ENCODE results near the gene HNRNPR.

HNRNPR gene

DNA sequence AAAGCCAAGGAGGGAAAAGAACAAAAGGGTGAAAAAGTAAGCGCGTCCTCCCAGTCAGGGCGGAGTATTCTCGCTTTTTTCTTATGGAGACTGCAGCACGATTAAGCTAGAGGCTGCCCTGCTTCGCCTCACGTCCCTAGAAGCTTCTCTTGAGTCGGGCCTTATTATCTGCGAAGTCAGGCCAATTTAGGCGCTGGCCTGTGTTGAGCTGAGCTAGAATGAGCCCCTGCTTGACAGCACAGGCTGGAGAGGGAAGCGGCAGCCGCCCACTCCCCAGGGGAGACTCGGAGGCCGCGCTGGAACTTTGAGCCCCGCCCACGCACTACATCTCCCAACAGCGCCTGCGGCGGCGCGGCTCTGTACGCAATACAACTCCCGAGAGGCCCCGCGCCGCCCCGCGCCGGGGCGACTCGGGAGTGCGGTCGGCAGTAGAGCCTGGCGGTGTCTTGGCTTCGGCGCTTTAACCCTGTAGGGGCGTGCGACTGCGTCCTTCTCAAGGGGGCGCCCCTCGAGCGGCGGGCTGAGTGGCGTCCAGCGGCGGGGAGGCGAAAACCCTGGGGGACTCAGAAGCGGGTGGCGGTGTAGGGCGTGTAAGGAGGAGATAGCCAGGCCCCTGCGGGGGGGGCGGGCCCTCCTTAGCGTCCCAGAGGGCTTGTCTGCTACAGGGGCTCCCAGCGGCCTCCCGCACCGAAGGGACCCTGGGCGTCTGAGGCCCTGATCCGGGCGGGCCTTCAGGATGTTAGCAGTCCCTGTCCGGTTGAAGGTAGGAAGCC, 24.7 kb upstream of the HNRNPR start:
- peak; percentile 79 for DNase-seq

DNA sequence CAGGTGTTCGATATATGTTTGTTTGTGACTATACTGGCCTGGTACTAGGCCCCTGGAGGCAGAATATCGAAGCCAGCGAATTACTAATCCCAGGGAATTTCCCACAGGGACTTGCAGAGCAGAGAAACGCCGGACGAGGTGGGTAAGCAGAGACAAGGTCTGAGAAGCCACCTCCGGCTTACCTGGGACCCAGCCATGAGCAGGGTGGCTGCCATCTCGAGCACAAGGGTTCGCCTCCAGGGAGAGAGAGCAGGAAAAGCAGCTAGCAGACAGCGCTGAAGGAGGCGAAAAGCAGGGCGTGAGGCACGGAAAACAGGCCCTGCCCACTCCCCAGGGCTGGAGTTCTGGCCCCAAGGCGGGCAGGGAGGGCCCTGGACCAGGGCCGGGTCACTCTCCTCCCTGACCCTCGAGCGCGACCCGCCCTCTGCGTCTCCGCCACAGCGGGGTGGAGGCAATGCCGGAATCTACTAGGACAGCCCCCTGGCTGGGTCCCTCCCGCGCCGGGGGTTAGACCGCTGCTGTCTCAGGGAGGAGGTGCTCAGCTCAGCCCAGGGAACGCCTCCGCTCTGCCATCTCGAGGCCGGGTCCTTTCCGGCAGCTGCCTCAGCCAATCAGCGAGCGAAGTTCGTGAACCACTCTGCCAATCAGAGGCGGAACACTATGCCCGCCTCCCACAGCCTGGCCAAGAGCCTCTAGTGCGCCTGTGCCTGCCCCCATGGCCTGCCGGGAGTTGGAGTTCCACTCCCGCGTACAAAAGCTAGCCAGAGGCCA, 23.9 kb upstream of the HNRNPR start:
- DNase-seq: peak; percentile 93

DNA sequence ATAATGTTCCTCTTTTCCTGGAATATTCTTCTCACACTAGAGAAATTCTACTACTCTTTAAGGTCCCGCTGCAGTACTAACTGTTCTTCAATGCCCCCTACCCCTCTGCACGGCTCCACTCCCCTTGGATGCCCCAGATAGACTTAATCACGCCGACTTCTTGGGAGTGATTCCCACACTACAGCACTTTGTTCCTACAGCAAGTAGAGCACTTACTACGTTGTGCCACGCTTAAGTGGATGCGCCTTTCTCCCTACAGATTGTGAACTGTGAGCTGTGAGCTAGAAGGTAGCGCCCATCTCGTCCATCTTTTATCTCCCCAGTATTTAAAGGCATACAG, 23.3 kb upstream of the HNRNPR start:
- no peak for DNase-seq

DNA sequence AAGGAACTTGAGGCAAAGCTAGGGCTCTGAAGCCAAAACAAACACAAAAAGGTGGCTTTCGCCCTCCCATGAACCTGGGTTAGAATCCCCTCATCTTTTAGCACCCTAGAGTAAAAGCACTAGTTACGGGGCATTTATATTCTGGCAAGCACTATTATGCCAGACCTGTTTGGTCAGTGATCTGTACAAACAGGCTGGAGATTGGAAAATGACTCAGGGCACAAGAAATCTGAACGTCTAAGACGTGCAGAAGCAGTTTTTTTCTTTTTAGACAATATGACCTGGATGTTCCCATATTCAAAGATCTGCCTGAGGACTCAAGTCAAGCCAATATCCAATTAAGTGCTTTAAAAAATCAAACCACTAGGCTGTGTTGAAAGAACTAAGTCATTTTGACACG, 22.5 kb upstream of the HNRNPR start:
- no peak for DNase-seq

DNA sequence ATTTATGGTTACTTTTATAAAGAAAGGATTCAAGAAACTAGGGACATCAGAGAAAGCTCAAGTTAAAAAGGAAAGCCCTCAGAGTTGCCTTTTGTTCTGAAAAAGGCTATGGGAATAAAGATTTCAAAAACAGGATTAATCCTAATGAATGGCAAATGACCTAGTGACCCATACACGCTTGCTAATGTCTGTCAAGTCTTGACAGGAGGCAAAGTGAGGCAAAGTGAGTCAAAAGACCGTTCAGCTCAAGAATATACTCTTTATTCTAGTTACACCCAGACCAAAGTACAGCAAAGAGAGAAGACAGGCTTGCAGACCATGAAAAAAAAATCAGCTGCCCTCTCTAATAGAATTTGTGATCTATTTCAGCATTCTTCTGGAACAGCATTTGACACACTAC, 22.1 kb upstream of the HNRNPR start:
- no peak for DNase-seq

DNA sequence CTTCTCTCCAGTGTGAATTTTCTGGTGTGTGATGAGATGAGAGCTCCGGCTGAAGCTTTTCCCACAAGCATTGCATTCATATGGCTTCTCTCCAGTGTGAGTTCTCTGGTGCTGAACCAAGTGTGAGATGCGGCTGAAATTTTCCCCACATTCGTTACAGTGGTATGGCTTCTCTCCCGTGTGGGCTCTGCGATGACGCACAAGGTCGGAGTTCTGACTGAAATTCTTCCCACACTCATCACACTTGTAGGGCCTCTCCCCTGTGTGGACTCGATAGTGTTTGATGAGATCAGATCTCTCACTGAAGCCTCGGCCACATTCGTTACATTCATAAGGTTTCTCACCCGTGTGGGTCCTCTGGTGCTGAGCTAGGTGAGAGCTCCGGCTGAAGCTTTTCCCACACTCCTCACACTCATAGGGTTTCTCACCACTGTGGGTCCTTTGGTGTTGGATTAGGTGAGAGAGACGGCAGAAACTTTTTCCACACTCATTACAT, 18.2 kb upstream of the HNRNPR start:
- no peak for DNase-seq

DNA sequence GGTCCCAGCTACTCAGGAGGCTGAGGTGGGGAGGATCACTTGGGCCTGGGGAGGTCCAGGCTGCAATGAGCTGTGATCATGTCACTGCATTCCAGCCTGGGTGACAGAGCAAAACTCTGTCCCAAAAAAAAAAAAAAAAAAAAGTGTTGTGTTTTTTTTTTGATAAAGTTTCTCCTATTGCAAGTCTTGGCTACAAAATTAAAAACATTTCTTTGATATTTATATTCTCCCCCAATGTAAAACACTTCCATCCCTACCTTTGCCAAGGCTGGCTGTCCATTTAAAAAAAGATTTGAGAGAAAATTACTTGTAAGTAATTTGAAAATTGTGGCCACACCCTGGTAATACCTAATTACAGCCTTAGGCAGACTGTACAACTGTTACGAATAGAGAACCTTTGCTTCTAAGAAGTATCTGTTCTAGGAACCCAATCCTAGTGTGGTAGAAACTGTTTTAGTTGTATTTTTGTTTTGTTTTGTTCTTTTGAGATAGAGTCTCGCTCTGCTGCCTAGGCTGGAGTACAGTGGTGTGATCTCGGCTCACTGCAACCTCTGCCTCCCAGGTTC, 14.3 kb upstream of the HNRNPR start:
- DNase-seq: no peak

DNA sequence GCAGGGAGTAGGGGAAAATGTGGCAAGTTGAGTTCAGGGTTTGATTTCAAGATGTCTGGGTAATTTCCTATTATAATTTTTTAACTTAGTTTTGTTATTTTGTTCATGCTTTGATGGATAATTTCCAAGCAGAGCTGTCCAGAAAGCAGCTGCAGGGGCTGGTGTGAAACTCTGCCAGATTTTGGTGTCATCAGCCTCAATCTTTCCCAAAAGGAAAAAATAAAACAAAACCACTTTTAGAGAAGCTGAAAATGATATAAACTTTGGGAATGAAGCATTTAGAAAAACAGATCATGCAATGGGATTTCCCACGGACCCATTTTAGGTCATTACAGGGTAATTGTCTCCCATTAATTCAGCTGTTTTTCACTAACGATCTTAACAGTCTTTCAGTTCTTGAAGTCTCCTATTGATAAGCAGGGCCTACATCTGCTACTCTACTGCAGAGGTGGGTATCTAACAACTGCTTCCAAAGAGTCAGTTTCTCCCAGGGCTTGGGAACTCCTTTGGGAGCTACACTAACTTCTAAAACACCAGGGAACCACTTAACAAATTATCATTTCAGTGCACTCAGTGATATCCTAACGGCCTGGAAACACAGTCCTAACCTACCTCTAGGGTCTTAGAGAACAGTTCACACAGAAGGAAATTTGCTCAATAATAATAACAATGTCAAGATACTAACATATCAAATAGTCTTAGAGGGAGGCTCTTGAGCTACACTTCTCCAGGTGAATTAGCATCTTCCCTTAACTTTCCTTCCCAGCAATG, 13.2 kb upstream of the HNRNPR start:
- no peak for DNase-seq

DNA sequence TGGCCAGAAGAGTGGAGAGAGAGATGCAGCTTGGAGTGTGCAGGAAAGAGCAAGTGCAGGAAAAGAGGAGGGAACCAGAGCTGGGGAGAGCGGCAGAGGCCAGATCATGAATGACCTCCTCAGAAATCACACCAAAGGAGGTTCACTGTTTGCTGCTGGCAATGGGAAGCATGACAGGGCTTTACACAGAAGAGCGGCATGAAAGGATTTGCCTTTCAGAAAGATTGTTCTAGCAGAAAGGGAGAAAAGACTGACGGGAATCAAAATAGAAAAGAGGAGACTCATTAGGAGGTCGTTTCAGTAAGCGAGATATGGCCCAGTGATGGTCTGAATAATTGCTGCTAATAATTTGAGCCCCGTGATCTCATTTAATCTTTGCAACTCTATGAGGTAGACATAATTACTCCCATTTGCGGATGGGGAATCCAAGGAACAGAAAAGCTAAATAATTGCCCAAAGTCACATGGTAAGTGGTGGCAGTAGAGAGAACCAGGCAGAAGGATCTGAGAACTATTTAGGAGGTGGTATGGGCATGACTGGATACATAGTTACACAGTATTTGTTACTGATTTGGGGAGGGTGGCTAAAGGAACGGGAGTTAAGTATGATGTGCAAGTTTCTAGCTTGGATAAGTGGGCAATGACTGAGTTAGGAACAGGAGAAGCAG, 12.5 kb upstream of the HNRNPR start:
- no peak for DNase-seq

DNA sequence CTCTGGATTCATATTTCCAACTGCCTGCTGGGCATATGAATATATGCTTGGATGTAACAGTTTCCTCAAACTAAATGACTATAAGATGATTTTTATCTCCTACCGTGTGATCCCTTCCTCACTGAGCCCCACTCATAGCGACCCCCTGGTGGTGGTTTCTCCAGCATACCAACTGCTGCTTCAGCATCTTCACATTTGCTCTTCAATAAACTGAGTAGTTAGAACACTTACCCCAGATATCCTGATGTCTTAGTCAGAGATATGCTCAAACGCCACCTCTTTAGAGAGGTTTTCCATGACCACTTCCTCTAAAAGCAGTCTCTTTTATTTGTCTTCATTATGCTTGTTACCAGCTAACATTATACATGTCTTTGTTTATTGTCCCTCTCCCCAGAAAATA, 10.2 kb upstream of the HNRNPR start:
- DNase-seq: no peak

DNA sequence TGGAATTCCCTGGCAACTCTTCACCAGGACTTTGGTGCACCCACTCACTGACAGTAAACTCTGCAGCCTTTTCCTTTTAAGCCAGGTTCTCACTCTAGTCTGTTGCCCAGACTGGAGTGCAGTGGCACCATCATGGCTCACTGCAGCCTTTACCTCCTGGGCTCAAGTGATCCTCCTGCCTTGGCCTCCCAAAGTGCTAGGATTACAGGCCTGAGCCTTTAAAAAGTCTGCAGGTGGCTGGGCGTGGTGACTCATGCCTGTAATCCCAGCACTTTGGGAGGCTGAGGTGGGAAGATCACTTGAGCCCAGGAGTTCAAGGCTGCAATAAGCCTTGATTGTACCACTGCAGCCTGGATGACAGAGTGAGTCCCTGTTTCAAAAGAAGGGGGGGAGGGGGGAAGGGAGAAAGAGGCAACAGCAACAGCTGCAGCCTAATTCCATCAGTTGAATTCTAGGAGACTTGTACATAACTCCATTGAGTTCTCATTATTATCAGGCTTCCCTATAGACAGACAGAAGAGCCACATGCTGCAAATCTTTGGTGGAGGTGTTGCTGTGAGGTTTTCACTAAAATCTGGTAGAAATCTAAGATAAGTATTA, 8.1 kb upstream of the HNRNPR start:
- no peak for DNase-seq

DNA sequence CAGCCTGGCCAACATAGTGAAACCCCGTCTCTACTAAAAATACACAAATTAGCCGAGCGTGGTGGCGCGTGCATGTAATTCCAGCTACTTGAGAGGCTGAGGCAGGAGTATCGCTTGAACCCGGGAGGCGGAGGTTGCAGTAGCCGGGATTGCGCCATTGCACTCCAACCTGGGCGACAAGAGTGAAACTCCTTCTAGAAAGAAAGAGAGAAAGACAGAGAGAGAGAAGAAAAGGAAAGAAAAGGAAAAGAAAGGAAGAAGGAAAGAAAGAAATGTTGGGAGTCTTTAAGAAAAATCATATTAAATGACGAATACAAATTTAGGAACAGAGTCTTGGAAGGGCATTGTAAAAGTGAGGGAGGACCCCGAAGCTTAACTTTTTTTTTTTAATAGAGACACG, 1.8 kb upstream of the HNRNPR start:
- no peak for DNase-seq

DNA sequence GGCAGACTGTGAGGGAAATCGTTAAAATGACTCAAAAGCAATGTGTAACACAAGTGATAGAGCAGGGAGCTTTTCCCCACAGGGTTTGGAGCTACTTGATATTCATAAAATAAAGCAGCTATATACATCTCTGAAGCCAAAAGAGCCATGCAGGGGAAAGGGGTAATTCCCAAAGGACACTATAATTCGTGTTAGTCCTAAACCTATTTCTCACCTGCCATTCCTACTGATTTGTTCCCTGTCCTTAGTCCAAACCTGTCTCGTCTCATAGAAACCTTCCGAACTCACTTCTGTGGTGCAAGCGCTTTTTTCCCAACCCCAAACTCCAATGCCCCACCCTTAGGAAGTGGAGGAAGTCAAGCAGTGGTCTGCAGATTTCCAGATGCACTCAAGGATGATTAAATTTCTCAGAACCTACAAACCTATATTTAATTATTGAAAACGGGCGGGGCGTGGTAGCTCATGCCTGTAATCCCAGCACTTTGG, 946 bp upstream of the HNRNPR start:
- no peak for DNase-seq

DNA sequence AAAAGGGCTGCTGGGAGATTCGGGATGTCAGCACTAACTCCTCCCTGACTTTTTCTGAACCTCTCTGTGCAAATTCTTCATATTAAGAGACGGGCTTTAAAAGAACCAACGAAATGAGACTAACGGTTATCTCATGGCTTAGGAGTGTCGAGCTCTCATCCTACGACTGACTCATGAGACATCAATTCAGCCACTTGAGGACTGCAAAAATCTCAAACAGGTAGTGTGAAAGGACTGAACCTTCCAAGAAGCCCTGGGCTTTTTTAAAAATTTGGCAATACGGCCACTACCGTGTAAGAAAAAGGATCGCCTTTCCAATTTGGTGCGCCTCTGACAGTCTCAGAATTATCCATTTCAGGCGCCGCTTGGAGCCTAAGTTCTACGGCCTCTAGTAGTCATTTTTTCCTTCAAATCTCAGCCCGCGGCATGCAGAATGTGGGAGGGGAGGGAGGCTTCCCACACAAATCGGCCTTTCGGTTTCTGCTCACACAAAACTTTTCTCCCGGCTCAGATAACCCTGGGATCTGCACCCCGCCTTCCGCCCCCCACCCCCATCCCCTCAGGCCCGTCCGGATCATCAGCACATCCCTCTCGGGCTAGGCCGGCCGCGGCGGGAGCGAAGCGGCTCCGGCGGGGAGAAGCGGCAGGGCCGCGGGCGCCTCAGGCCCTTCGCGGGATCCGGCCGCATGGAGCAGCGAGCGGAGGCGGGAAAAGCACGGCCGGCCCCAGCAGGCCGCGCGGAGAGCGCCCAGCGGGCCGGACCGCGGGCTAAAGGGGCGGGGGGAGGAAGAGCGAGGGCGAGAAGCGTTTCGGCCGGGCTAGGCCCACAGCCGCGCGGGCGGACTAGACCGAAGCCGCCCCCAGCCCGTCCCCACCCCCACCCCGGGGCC, 618 bp downstream of the HNRNPR start:
- DNase-seq: peak; percentile 7

DNA sequence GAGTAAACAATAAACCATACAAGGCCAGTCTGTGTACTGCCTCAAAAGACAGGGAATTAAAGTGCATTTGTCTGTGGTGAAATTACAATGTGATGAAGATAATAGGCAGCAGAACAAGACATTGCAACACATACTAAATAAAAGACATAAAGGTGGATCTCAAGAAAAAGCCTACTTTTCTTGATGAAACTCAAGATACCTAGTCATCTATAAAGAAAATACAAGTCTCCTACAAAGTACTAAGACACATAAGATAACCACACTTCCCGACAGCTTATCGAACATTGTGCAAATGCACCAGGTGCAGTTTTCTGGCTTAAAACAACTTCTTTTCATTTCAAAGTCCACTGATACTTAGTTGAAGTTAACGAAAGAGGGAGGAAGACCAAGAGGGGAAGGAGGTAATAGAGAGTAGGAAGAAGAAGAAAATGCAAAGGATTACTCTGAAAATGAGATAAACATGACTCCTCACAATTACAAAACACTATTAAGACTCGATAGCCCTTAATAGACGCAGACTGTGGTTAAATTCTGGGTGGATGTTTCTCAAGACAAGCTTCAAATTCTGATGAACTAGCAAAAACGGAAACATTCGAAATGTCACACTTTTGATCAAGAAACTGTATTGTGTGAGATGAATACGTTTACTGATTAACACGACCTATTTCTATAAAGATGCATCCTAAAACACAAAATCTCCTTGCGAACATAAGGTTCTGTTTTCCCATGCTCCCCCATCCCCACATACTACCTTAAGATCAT, 2.0 kb downstream of the HNRNPR start:
- DNase-seq: no peak

DNA sequence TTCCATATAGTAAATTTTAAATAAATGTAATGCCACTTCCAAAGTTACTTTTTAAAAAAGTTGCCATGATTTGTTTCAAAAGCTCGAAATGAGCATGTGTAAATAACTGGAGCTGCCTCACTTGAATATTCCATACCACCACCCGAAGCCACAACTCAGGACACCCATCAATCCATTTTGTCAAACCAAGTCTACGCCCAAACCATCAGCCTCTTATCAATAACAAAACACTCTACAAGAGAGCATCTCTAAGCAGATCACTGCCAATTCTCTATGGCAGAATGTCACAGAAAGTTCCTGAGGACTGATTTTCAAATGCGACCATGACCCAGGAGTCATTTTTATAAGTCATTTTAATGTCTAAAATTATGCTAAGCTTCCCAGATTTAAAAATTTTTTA, 4.5 kb downstream of the HNRNPR start:
- no peak for DNase-seq

DNA sequence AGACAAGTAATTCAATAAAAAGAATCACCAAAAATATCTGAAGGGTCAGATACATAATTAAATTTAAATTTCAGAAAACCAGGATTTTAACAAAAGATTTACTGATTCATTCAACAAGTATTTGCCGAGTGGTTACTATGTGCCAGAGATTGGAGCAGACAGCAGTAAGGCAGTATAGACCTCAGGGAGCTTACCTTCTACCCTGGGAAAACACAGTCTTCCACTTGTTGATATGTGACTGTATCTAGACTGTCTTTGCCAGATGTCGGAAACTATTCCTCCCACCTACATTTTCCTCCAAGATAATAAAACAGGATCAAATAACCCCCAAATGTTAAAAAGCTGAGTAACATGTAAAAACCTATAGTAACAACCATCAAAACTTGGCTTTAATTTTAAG, 6.2 kb downstream of the HNRNPR start:
- no peak for DNase-seq

DNA sequence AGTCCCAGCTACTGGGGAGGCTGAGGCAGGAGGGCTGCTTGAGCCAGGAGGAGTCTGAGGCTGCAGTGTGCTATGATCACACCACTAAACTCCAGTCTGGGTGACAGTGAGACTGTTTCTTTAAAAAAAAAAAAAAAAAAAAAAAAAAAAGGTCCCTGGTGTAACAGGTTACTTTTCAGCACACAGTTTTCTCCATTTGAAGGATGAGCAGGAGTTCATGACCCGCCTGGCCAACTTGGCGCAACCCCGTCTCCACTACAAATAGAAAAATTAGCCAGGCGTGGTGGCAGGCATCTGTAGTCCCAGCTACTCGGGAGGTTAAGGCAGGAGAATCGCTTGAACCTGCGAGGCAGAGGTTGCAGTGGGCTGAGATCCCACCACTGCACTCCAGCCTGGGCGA, 12.4 kb downstream of the HNRNPR start:
- no peak for DNase-seq

DNA sequence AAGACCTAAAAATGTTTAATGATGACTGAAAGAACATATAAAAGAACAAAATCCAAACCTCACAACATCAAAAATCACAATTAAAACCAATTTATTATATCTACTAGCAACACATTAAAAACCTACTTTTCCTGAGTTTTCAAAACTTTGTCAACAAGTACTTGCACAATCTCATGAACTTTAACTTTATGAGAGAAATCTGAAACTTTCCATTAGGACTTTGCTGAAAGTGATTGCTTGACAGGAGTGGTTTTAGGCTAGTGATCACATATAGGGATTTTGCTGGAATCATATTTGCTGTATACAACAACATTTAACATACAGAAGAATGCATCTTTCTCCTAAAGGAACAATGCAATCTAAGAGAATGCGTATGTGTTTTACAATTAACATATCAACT, 13.2 kb downstream of the HNRNPR start:
- no peak for DNase-seq

DNA sequence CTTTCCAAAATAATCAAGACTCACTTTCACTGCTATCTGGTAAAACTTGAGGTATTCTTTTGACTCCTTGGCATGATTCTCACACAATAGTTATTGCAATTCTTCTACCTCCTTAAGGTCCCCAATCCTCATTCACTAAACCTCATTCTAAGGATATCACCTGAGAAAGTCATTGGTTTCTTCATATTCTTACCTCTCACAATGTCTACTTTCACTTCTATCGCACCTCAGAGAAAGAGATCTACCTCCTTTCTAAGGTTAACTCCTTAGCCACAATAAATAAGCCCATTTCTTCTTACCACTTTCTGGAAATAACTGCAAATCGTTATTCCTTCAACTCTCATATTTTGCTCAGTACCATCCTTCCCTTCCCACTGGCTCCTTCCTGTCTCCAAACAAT, 18.7 kb downstream of the HNRNPR start:
- no peak for DNase-seq

Data from T-helper 9 cell (primary cell).